ENCODE data around the gene LPAR4.
"Not testable (repeated sequence)": the region's sequence is repeated elsewhere in the genome, so short reads cannot be mapped to it uniquely, and the experiment has no call there.

The LPAR4 gene

GRCh38 chrX:78747489-78747888 lies at the start of gene LPAR4:
TSS of gene LPAR4 (plus strand) at chrX:78747720. CDS start at chrX:78754870, 7,150 bp downstream.
- in situ Hi-C loops (cut with MboI; ENCODE audit: low sequenced_read_pairs) = no loop called here

- in situ Hi-C loops (cut with MboI; ENCODE audit: low sequenced_read_pairs) = no loop called here
Measured at GRCh38 chrX:78706071-78706470, 41.4 kb upstream of the LPAR4 start.

- in situ Hi-C loops (cut with MboI; ENCODE audit: low sequenced_read_pairs) = no loop called here
Measured at GRCh38 chrX:78708262-78708661, 39.3 kb upstream of the LPAR4 start.

GRCh38 chrX:78708816-78709215 lies 38.7 kb upstream of the LPAR4 start:
- in situ Hi-C loops (cut with MboI; ENCODE audit: low sequenced_read_pairs) = no loop called here

GRCh38 chrX:78710171-78710570 lies 37.3 kb upstream of the LPAR4 start:
- in situ Hi-C loops (cut with MboI; ENCODE audit: low sequenced_read_pairs) = no loop called here

- in situ Hi-C loops (cut with MboI; ENCODE audit: low sequenced_read_pairs) = no loop called here
Measured at GRCh38 chrX:78712336-78712735, 35.2 kb upstream of the LPAR4 start.

- in situ Hi-C loops (cut with MboI; ENCODE audit: low sequenced_read_pairs) = no loop called here
Measured at GRCh38 chrX:78725287-78725686, 22.2 kb upstream of the LPAR4 start.

- in situ Hi-C loops (cut with MboI; ENCODE audit: low sequenced_read_pairs) = no loop called here
Measured at GRCh38 chrX:78746496-78746895, 1.0 kb upstream of the LPAR4 start.

GRCh38 chrX:78747971-78748370 lies 451 bp downstream of the LPAR4 start:
- in situ Hi-C loops (cut with MboI; ENCODE audit: low sequenced_read_pairs) = no loop called here

- in situ Hi-C loops (cut with MboI; ENCODE audit: low sequenced_read_pairs) = no loop called here
Measured at GRCh38 chrX:78748846-78749245, 1.3 kb downstream of the LPAR4 start.

GRCh38 chrX:78753571-78753970 lies 6.1 kb downstream of the LPAR4 start:
- in situ Hi-C loops (cut with MboI; ENCODE audit: low sequenced_read_pairs) = no loop called here

- in situ Hi-C loops (cut with MboI; ENCODE audit: low sequenced_read_pairs) = no loop called here
Measured at GRCh38 chrX:78754917-78755316, 7.4 kb downstream of the LPAR4 start.

GRCh38 chrX:78759081-78759480 lies 11.6 kb downstream of the LPAR4 start:
- in situ Hi-C loops (cut with MboI; ENCODE audit: low sequenced_read_pairs) = no loop called here

GRCh38 chrX:78769101-78769755 lies 21.7 kb downstream of the LPAR4 start:
- in situ Hi-C loops (cut with MboI; ENCODE audit: low sequenced_read_pairs) = no loop called here

GRCh38 chrX:78769946-78770345 lies 22.4 kb downstream of the LPAR4 start:
- in situ Hi-C loops (cut with MboI; ENCODE audit: low sequenced_read_pairs) = no loop called here

- in situ Hi-C loops (cut with MboI; ENCODE audit: low sequenced_read_pairs) = no loop called here
Measured at GRCh38 chrX:78796916-78797315, 49.4 kb downstream of the LPAR4 start.

GRCh38 chrX:78800114-78800513 lies 52.6 kb downstream of the LPAR4 start:
- in situ Hi-C loops (cut with MboI; ENCODE audit: low sequenced_read_pairs) = no loop called here

GRCh38 chrX:78800694-78801093 lies 53.2 kb downstream of the LPAR4 start:
- in situ Hi-C loops (cut with MboI; ENCODE audit: low sequenced_read_pairs) = no loop called here

GRCh38 chrX:78801522-78801921 lies 54.0 kb downstream of the LPAR4 start:
- in situ Hi-C loops (cut with MboI; ENCODE audit: low sequenced_read_pairs) = no loop called here

GRCh38 chrX:78802526-78802925 lies 55.0 kb downstream of the LPAR4 start:
- in situ Hi-C loops (cut with MboI; ENCODE audit: low sequenced_read_pairs) = not testable (repeated sequence)
